Tibial nerve (tissue), 4 donors: ENCODE results near the gene TMCO4. TPM values are rescaled to one million over a fixed set of nuclear protein-coding genes. Genes with fewer than 3 reads are reported as not detected.

ENCODE experiments used
- DNase-seq, 2 donors: peaks; one replicate each; pipeline ENCODE4 v3.0.0-alpha.2; 2019; ENCODE audit warnings: low spot score in 2 of 2
- H3K27ac ChIP-seq, 4 donors: fragments of 200-600 bp; sonication (generic) in 3 of 4; one replicate each; pipeline ENCODE4 v1.5.1; 2017 to 2019; ENCODE audit warnings: mild to moderate bottlenecking in 1 of 4
- H3K27me3 ChIP-seq, 2 donors: fragments of 200-600 bp; sonication (generic) in 1 of 2; one replicate each; pipeline versions ENCODE4 v1.5.1 to v1.6.0; 2017 to 2019
- H3K36me3 ChIP-seq, 3 donors: fragments of 200-600 bp; sonication (generic); one replicate each; pipeline ENCODE4 v1.5.1; 2018 to 2019
- H3K4me1 ChIP-seq, 4 donors: fragments of 200-600 bp; sonication (generic) in 3 of 4; one replicate each; pipeline ENCODE4 v1.5.1; 2017 to 2019
- H3K4me3 ChIP-seq, 4 donors: fragments of 200-600 bp; sonication (generic) in 3 of 4; one replicate each; pipeline ENCODE4 v1.5.1; 2017 to 2019; ENCODE audit warnings: mild to moderate bottlenecking in 1 of 4, moderate library complexity in 1 of 4
- H3K9me3 ChIP-seq, 4 donors: fragments of 200-600 bp; sonication (generic) in 3 of 4; one replicate each; pipeline ENCODE4 v1.5.1; 2017 to 2019
- EP300 ChIP-seq, 2 donors: sonication (generic); formaldehyde crosslinking; IDR thresholded peaks; one replicate each; pipeline ENCODE4 v1.6.1; 2017; ENCODE audit warnings: antibody characterized with exemption in 2 of 2, mild to moderate bottlenecking in 1 of 2
- POLR2A ChIP-seq, 2 donors: fragments of 450-650 bp; IDR thresholded peaks; one replicate each; pipeline ENCODE4 v1.6.1; 2017; ENCODE audit warnings: antibody characterized with exemption in 2 of 2, mild to moderate bottlenecking in 2 of 2, moderate library complexity in 2 of 2
- WGBS, 2 donors: methylation state at CpG; one replicate each; pipeline ENCODE4 v1.1.5; 2018; 5-methylcytosine and 5-hydroxymethylcytosine counted together
- total RNA-seq, 4 donors: library from RNA; depleted of rRNA; stranded (reverse); fragments of >200 nt; gene quantifications; one replicate each; pipeline ENCODE4 v1.1.0, GENCODE V29; 2016
- TF ChIP-seq, protein P1 (sequence below), 5 experiments: fragments of 200-600 bp in 3 of 5; fragments of 450-650 bp in 2 of 5; sonication (generic) in 3 of 5; IDR thresholded peaks; one replicate each; pipeline ENCODE4 v1.5.1; 2016 to 2019; ENCODE audit warnings: antibody characterized with exemption in 5 of 5, mild to moderate bottlenecking in 3 of 5, moderate library complexity in 2 of 5

TMCO4 gene
- total RNA-seq, 4 donors from 2014 or later = 19.3 to 37.5 (median 29.3) TPM

DNA sequence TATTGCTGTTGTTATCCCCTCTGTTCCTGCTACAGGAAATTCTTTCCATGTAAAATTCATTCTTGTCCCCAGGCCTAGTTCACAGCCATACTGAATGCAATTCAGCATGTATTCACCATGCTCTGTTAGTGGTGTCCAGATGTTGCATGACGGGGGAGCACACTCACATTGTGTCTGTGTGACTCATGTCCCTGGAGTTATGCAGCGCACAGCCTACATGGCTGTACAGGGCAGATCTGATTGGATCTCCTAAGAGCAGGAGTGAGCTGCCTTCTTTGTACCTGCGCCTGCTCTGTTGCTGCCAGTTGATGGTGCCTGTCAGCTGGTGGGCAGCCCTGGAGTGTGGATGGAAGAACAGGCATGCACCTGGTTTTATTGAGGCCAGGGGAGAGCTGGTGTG lies 117.5 kb downstream of the TMCO4 start:
- no peak for DNase-seq
- TF ChIP-seq, protein P1, sequence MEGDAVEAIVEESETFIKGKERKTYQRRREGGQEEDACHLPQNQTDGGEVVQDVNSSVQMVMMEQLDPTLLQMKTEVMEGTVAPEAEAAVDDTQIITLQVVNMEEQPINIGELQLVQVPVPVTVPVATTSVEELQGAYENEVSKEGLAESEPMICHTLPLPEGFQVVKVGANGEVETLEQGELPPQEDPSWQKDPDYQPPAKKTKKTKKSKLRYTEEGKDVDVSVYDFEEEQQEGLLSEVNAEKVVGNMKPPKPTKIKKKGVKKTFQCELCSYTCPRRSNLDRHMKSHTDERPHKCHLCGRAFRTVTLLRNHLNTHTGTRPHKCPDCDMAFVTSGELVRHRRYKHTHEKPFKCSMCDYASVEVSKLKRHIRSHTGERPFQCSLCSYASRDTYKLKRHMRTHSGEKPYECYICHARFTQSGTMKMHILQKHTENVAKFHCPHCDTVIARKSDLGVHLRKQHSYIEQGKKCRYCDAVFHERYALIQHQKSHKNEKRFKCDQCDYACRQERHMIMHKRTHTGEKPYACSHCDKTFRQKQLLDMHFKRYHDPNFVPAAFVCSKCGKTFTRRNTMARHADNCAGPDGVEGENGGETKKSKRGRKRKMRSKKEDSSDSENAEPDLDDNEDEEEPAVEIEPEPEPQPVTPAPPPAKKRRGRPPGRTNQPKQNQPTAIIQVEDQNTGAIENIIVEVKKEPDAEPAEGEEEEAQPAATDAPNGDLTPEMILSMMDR (IDR thresholded peaks at IDR 0.05) = no peak
- TF ChIP-seq EP300 (IDR thresholded peaks at IDR 0.05) = no peak
- no peak for TF ChIP-seq POLR2A (IDR thresholded peaks at IDR 0.05)
- Histone ChIP-seq H3K27ac (no peak overlapping the region), H3K4me3 (no peak overlapping the region), H3K36me3 (peaks cover 0 to 61% (median 0%) of the 10 kb centered on the region in 3 donors), H3K27me3 (no peaks in the 10 kb centered on the region), H3K9me3 (peaks cover 0 to under 1% (median 0%) of the 10 kb centered on the region in 4 donors), H3K4me1 (no peaks in the 10 kb centered on the region)
- 74 to 93% methylated on average over 3 of the region's 3 CpGs for WGBS, 2 donors

DNA sequence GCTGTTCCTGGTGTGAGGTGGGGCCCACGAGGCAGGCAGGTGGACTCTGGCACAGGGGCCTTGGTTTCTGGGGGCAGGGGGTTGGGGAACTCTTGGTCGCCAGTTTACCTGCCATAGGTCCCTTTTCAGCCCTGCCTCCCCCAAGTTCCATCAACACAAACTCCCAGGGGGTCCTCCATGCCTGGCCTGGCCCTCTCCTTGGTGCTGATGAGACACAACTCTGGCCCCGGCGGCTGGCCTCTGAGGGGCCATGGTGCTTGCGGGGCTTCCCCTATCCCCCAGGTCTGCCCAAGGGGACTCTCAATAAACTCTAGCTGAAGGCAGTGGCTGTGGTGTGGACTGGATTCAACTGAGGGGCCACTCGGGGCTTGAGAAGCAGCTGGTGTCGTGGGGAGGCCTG lies 119.1 kb downstream of the TMCO4 start:
- H3K4me1 ChIP-seq = peaks cover 0 to 8% (median 0%) of the 10 kb centered on the region in 4 donors
- 65 to 78% methylated on average over 6 to 7 of the region's 7 CpGs for WGBS, 2 donors

DNA sequence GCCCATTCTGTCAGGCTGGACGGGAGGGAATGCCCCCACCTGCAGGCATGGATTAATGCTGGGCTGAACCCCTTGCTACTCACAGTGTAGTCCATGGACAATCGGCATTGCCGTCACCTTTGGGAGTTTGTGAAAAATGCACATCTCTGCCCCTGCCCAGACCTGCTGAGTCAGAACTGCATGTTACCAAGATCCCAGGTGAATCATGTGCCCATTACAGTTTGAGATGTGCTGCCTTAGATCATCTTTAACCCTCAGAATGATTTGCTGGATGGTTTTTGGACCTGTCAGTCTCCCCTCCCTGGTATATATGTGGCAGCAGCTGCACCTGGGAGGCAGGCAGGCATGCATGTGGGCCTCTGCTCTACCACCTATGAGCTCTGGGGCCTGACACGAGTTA lies 120.0 kb downstream of the TMCO4 start:
- 78 to 82% methylated on average over 4 of the region's 4 CpGs for WGBS, 2 donors
- H3K36me3 ChIP-seq = peaks cover 0 to 39% (median 0%) of the 10 kb centered on the region in 3 donors
- H3K27ac ChIP-seq = no peak overlapping the region
- H3K27me3 ChIP-seq = no peaks in the 10 kb centered on the region
- no peak overlapping the region for H3K4me3 ChIP-seq
- no peaks in the 10 kb centered on the region for H3K9me3 ChIP-seq
- H3K4me1 ChIP-seq = peaks cover 0 to 8% (median 0%) of the 10 kb centered on the region in 4 donors
- TF ChIP-seq POLR2A (IDR thresholded peaks at IDR 0.05) (no peak), EP300 (IDR thresholded peaks at IDR 0.05) (no peak)
- TF ChIP-seq, protein P1 (IDR thresholded peaks at IDR 0.05) = no peak
- no peak for DNase-seq

More for the DNA sequence above, 119.1 kb downstream of the TMCO4 start:
- Histone ChIP-seq H3K9me3 (no peaks in the 10 kb centered on the region), H3K36me3 (peaks cover 0 to 46% (median 0%) of the 10 kb centered on the region in 3 donors), H3K4me3 (no peak overlapping the region), H3K27ac (no peak overlapping the region), H3K27me3 (no peaks in the 10 kb centered on the region)
- DNase-seq = no peak
- TF ChIP-seq EP300 (IDR thresholded peaks at IDR 0.05) = no peak
- TF ChIP-seq, protein P1 (IDR thresholded peaks at IDR 0.05) = no peak
- no peak for TF ChIP-seq POLR2A (IDR thresholded peaks at IDR 0.05)

DNA sequence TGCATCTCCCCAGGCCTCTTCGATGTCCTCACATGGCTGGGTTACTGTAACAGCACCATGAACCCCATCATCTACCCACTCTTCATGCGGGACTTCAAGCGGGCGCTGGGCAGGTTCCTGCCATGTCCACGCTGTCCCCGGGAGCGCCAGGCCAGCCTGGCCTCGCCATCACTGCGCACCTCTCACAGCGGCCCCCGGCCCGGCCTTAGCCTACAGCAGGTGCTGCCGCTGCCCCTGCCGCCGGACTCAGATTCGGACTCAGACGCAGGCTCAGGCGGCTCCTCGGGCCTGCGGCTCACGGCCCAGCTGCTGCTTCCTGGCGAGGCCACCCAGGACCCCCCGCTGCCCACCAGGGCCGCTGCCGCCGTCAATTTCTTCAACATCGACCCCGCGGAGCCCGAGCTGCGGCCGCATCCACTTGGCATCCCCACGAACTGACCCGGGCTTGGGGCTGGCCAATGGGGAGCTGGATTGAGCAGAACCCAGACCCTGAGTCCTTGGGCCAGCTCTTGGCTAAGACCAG lies 120.7 kb downstream of the TMCO4 start:
- Histone ChIP-seq H3K36me3 (peaks cover 0 to 32% (median 0%) of the 10 kb centered on the region in 3 donors), H3K4me3 (no peak overlapping the region), H3K9me3 (no peaks in the 10 kb centered on the region), H3K4me1 (peaks cover 0 to 8% (median 0%) of the 10 kb centered on the region in 4 donors), H3K27ac (no peak overlapping the region), H3K27me3 (no peaks in the 10 kb centered on the region)
- no peak for TF ChIP-seq EP300 (IDR thresholded peaks at IDR 0.05)
- TF ChIP-seq, protein P1 (IDR thresholded peaks at IDR 0.05) = no peak
- no peak for TF ChIP-seq POLR2A (IDR thresholded peaks at IDR 0.05)
- no peak for DNase-seq
- WGBS, 2 donors = 93 to 96% methylated on average over 27 to 32 of the region's 34 CpGs

DNA sequence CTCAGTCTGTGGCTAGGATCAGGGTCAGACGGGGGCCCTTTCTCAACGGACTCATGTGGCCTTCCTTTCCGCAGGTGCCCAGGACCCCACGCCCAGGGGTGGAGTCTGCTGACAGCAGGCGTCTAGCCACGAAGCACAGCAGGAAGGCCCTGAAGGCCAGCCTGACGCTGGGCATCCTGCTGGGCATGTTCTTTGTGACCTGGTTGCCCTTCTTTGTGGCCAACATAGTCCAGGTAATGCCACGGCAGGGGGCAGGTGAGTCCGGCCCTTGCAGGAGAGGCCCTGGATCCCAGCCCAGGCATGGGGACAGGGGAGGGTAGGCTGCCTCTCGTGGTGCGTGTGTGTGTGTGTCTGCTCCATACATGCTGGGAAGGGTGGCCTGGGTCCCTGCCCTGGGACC lies 121.2 kb downstream of the TMCO4 start:
- no peak for DNase-seq
- WGBS, 2 donors = 74% methylated on average over 7 of the region's 11 CpGs; no CpG with 5 or more reads in 1 of the 2 donors

More for the DNA sequence above, 121.2 kb downstream of the TMCO4 start:
- no peaks in the 10 kb centered on the region for H3K27me3 ChIP-seq
- peaks cover 0 to 8% (median 0%) of the 10 kb centered on the region in 4 donors for H3K4me1 ChIP-seq
- no peaks in the 10 kb centered on the region for H3K9me3 ChIP-seq
- no peak overlapping the region for H3K27ac ChIP-seq
- TF ChIP-seq, protein P1 (IDR thresholded peaks at IDR 0.05) = no peak
- TF ChIP-seq POLR2A (IDR thresholded peaks at IDR 0.05) = no peak
- no peak for TF ChIP-seq EP300 (IDR thresholded peaks at IDR 0.05)
- H3K4me3 ChIP-seq = no peak overlapping the region
- H3K36me3 ChIP-seq = peaks cover 0 to 32% (median 0%) of the 10 kb centered on the region in 3 donors
